ENCODE data around the gene CHRNG. TPM values are rescaled to one million over a fixed set of nuclear protein-coding genes. Genes with fewer than 3 reads are reported as not detected.

CHRNG gene
- total RNA-seq, 1 donor from 2014 or later: not detected

DNA sequence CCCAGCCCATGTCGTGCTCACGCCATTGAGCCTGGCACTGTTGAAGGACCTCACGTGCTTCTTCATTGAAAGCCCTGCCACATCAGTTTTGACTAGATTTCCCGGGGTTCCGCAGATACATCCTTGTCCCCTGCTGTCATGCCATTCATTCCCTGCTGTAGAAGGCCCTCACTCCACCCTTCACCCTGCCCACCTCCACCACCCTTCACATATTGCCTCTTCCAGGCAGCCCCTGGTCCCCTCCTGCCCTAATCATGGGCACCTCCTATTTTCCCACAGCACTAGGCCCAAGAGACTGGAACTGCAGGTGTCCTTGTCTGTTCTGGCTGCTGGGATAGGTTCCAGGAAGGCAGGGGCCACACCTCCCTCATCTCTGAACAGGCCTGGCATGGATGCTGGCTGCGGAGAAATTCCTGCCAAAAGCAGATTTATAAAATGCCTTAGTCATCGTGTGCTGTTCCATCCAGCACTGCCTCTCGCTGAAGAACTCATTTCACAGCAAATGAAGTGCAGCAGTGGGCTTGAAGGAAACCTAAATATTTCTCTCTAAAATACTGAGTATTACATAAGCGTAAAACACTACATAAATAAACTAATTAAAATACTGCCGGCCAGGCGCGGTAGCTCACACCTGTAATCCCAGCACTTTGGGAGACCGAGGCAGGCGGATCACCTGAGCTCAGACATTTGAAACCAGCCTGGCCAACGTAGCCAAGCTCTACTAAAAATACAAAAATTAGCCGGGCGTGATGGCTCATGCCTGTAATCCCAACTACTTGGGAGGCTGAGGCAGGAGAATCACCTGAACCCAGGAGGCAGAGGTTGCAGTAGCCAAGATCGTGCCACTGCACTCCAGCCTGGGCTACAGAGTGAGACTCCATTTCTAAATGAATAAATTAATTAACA lies 49.4 kb downstream of the CHRNG start:
- intact Hi-C loops (cut with DNase I): no loop called here
- DNase-seq (ENCODE audit: missing footprints) (no peak), ATAC-seq (peak; percentile 72)

GRCh38 chr2:232592772-232593395 lies 53.4 kb downstream of the CHRNG start:
- ATAC-seq (peak; percentile 12), DNase-seq (ENCODE audit: missing footprints) (no peak)
- intact Hi-C loops (cut with DNase I): no loop called here

DNA sequence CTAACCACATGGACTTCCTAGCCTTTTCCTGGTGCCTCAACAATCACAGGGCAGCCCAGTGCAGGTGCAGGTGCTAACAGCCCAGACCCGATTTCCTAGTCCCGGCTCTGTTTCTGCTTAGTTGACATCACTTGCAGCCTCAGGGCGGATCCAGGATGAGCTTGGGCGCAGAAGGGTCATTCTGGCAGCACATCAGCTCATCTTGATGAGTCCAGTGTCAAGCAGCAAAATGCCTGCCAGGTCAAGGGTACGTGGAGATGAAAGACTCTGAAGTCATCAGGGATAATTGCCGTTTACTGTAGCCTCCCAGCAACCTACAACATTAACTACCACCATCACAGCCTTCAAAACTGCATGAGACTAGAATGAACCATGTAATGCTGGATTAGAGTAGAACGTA lies 54.5 kb downstream of the CHRNG start:
- intact Hi-C loops (cut with DNase I): no loop called here
- ATAC-seq (no peak), DNase-seq (ENCODE audit: missing footprints) (no peak)

Other genes with a start within 250 kb of the CHRNG start
- not detected for gene ALPP, start 160.9 kb upstream of the CHRNG start, total RNA-seq
- gene ALPG, start 132.8 kb upstream of the CHRNG start, total RNA-seq: not detected
- not detected for gene ALPI, start 83.5 kb upstream of the CHRNG start, total RNA-seq
- not detected for gene ECEL1, start 51.9 kb upstream of the CHRNG start, total RNA-seq
- 0.11 TPM for gene PRSS56, start 19.3 kb upstream of the CHRNG start, total RNA-seq
- not detected for gene CHRND, start 13.5 kb upstream of the CHRNG start, total RNA-seq
- gene TIGD1, start 10.9 kb downstream of the CHRNG start, total RNA-seq: 2.0 TPM
- gene EIF4E2, start 11.0 kb downstream of the CHRNG start, total RNA-seq: 39.0 TPM
- 26.3 TPM for gene EFHD1, start 93.9 kb downstream of the CHRNG start, total RNA-seq
- 57.2 TPM for gene GIGYF2, start 157.6 kb downstream of the CHRNG start, total RNA-seq
- gene KCNJ13, start 236.9 kb downstream of the CHRNG start, total RNA-seq: not detected